A204.1 (cell line): ENCODE measurements around the gene ABCC11.

Source experiments
- FAIRE-seq: peaks from 2 replicates; lab custom pipeline; 2012; peaks lifted over from hg19 to GRCh38; lab: Jason Lieb, UNC

Gene ABCC11

GRCh38 chr16:48247311-48247710 is at the start of gene ABCC11:
ABCC11 (minus strand) TSS chr16:48247539; CDS start chr16:48231921, 15,618 bp downstream.
- FAIRE-seq = no peak

GRCh38 chr16:48295488-48296281 is 48.3 kb upstream of the ABCC11 start:
- no peak for FAIRE-seq

GRCh38 chr16:48294724-48295123 is 47.4 kb upstream of the ABCC11 start:
- FAIRE-seq = no peak

GRCh38 chr16:48292452-48292851 is 45.1 kb upstream of the ABCC11 start:
- FAIRE-seq = no peak

- no peak for FAIRE-seq
Measured at GRCh38 chr16:48291754-48292153, 44.4 kb upstream of the ABCC11 start.

GRCh38 chr16:48291303-48291702 is 44.0 kb upstream of the ABCC11 start:
- FAIRE-seq = no peak

GRCh38 chr16:48287239-48287638 is 39.9 kb upstream of the ABCC11 start:
- no peak for FAIRE-seq

GRCh38 chr16:48284772-48285409 is 37.6 kb upstream of the ABCC11 start:
- FAIRE-seq = no peak

GRCh38 chr16:48282636-48283263 is 35.4 kb upstream of the ABCC11 start:
- no peak for FAIRE-seq

- FAIRE-seq = no peak
Measured at GRCh38 chr16:48280546-48280945, 33.2 kb upstream of the ABCC11 start.

GRCh38 chr16:48279199-48279598 is 31.9 kb upstream of the ABCC11 start:
- no peak for FAIRE-seq

GRCh38 chr16:48277158-48277557 is 29.8 kb upstream of the ABCC11 start:
- FAIRE-seq = no peak

- FAIRE-seq = no peak
Measured at GRCh38 chr16:48276102-48276501, 28.8 kb upstream of the ABCC11 start.

GRCh38 chr16:48274476-48274875 is 27.1 kb upstream of the ABCC11 start:
- no peak for FAIRE-seq

GRCh38 chr16:48272837-48273421 is 25.6 kb upstream of the ABCC11 start:
- FAIRE-seq = no peak

- no peak for FAIRE-seq
Measured at GRCh38 chr16:48271728-48272127, 24.4 kb upstream of the ABCC11 start.

- FAIRE-seq = no peak
Measured at GRCh38 chr16:48269011-48269410, 21.7 kb upstream of the ABCC11 start.

GRCh38 chr16:48262631-48263030 is 15.3 kb upstream of the ABCC11 start:
- FAIRE-seq = no peak

- no peak for FAIRE-seq
Measured at GRCh38 chr16:48261569-48261968, 14.2 kb upstream of the ABCC11 start.

GRCh38 chr16:48256579-48257177 is 9.3 kb upstream of the ABCC11 start:
- no peak for FAIRE-seq

- FAIRE-seq = no peak
Measured at GRCh38 chr16:48252013-48252412, 4.7 kb upstream of the ABCC11 start.

- FAIRE-seq = no peak
Measured at GRCh38 chr16:48250520-48251278, 3.4 kb upstream of the ABCC11 start.
